Measurements from ENCODE around the gene DAZAP1.

The DAZAP1 gene

GRCh38 chr19:1392407-1392806, 15.0 kb upstream of the DAZAP1 start:
- no peak for DNase-seq

- no peak for DNase-seq
Observed at GRCh38 chr19:1392939-1393530, 14.4 kb upstream of the DAZAP1 start.

- DNase-seq = no peak
Observed at GRCh38 chr19:1393841-1394240, 13.5 kb upstream of the DAZAP1 start.

GRCh38 chr19:1394252-1395193, 12.9 kb upstream of the DAZAP1 start:
- no peak for DNase-seq

- DNase-seq = no peak
Observed at GRCh38 chr19:1395194-1396018, 12.0 kb upstream of the DAZAP1 start.

GRCh38 chr19:1396019-1396767, 11.2 kb upstream of the DAZAP1 start:
- no peak for DNase-seq

GRCh38 chr19:1396768-1397679, 10.4 kb upstream of the DAZAP1 start:
- no peak for DNase-seq

- DNase-seq = no peak
Observed at GRCh38 chr19:1397838-1398237, 9.5 kb upstream of the DAZAP1 start.

- DNase-seq = no peak
Observed at GRCh38 chr19:1399079-1399478, 8.3 kb upstream of the DAZAP1 start.

- no peak for DNase-seq
Observed at GRCh38 chr19:1399745-1400144, 7.6 kb upstream of the DAZAP1 start.

- peak; percentile 65 for DNase-seq
Observed at GRCh38 chr19:1400281-1401137, 6.9 kb upstream of the DAZAP1 start.

- peak; percentile 70 for DNase-seq
Observed at GRCh38 chr19:1401138-1401888, 6.1 kb upstream of the DAZAP1 start, which contains the start of gene GAMT. Gene GAMT, minus strand, starts transcription at chr19:1401542. Its CDS starts 66 bp downstream, at chr19:1401476.

GRCh38 chr19:1401889-1402217, 5.5 kb upstream of the DAZAP1 start:
- DNase-seq = no peak

- DNase-seq = no peak
Observed at GRCh38 chr19:1402411-1403070, 4.8 kb upstream of the DAZAP1 start.

- peak; percentile 100 for DNase-seq
Observed at GRCh38 chr19:1406774-1407527, 435 bp upstream of the DAZAP1 start.

- DNase-seq = peak; percentile 71
Observed at GRCh38 chr19:1408300-1409203, 1.2 kb downstream of the DAZAP1 start.

Data from right kidney (tissue), 1 donor.